ENCODE data around the gene PPP1R3C.

The PPP1R3C gene

GRCh38 chr10:91613411-91614187, 19.3 kb downstream of the PPP1R3C start:
- no peak for DNase-seq (ENCODE audit: low spot score)
- TF ChIP-seq CTCF (IDR thresholded peaks at IDR 0.05; ENCODE audit: extremely low read depth, insufficient read depth, missing control alignments), result no peak
- in situ Hi-C loops (cut with MboI; ENCODE audit: low pct_unique_long_range_greater_than_20kb, low sequenced_read_pairs, unreplicated experiment), result no loop called here

GRCh38 chr10:91610919-91611318, 22.0 kb downstream of the PPP1R3C start:
- in situ Hi-C loops (cut with MboI; ENCODE audit: low pct_unique_long_range_greater_than_20kb, low sequenced_read_pairs, unreplicated experiment), result no loop called here
- DNase-seq (ENCODE audit: low spot score), result no peak
- TF ChIP-seq CTCF (IDR thresholded peaks at IDR 0.05; ENCODE audit: extremely low read depth, insufficient read depth, missing control alignments), result no peak

- in situ Hi-C loops (cut with MboI; ENCODE audit: low pct_unique_long_range_greater_than_20kb, low sequenced_read_pairs, unreplicated experiment), result no loop called here
- DNase-seq (ENCODE audit: low spot score), result no peak
- no peak for TF ChIP-seq CTCF (IDR thresholded peaks at IDR 0.05; ENCODE audit: extremely low read depth, insufficient read depth, missing control alignments)
Measured at GRCh38 chr10:91610444-91610843, 22.4 kb downstream of the PPP1R3C start.

GRCh38 chr10:91607646-91608403, 25.0 kb downstream of the PPP1R3C start:
- no peak for DNase-seq (ENCODE audit: low spot score)
- no peak for TF ChIP-seq CTCF (IDR thresholded peaks at IDR 0.05; ENCODE audit: extremely low read depth, insufficient read depth, missing control alignments)
- in situ Hi-C loops (cut with MboI; ENCODE audit: low pct_unique_long_range_greater_than_20kb, low sequenced_read_pairs, unreplicated experiment), result no loop called here

- TF ChIP-seq CTCF (IDR thresholded peaks at IDR 0.05; ENCODE audit: extremely low read depth, insufficient read depth, missing control alignments), result no peak
- DNase-seq (ENCODE audit: low spot score), result no peak
- in situ Hi-C loops (cut with MboI; ENCODE audit: low pct_unique_long_range_greater_than_20kb, low sequenced_read_pairs, unreplicated experiment), result no loop called here
Measured at GRCh38 chr10:91605968-91606367, 26.9 kb downstream of the PPP1R3C start.

- no peak for TF ChIP-seq CTCF (IDR thresholded peaks at IDR 0.05; ENCODE audit: extremely low read depth, insufficient read depth, missing control alignments)
- in situ Hi-C loops (cut with MboI; ENCODE audit: low pct_unique_long_range_greater_than_20kb, low sequenced_read_pairs, unreplicated experiment), result no loop called here
- no peak for DNase-seq (ENCODE audit: low spot score)
Measured at GRCh38 chr10:91604553-91605534, 28.0 kb downstream of the PPP1R3C start.

Measured in GM13977 (cell line).